ENCODE results near the gene PXDC1.

DNA sequence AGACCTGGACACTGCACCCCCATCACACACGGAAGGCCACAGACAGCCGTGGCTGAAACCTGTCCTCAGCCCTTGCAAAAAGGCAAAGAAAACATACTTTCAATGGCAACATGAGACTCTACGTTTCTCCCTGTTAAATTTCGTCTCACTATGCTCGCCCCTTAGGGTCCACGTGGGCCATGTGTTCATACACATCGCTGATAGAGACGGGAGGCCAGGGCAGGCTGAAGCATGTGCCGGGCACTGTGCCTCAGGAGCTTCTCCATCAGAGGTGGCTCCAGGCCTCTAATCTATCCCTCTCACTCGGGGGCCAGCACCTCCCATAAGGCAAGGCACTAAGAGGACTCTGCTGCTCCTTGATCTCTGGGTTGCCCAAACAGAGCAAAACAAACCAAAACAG lies 17.5 kb downstream of the PXDC1 start:
- TF ChIP-seq, protein P1, sequence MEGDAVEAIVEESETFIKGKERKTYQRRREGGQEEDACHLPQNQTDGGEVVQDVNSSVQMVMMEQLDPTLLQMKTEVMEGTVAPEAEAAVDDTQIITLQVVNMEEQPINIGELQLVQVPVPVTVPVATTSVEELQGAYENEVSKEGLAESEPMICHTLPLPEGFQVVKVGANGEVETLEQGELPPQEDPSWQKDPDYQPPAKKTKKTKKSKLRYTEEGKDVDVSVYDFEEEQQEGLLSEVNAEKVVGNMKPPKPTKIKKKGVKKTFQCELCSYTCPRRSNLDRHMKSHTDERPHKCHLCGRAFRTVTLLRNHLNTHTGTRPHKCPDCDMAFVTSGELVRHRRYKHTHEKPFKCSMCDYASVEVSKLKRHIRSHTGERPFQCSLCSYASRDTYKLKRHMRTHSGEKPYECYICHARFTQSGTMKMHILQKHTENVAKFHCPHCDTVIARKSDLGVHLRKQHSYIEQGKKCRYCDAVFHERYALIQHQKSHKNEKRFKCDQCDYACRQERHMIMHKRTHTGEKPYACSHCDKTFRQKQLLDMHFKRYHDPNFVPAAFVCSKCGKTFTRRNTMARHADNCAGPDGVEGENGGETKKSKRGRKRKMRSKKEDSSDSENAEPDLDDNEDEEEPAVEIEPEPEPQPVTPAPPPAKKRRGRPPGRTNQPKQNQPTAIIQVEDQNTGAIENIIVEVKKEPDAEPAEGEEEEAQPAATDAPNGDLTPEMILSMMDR (IDR thresholded peaks at IDR 0.05 in 2 of 3, conservative IDR thresholded peaks at IDR 0.05 in 1 of 3; ENCODE audit: borderline replicate concordance in 1 of 3, insufficient read depth in 1 of 3, low read depth in 2 of 3, low read length in 2 of 3), result no peak
- TF ChIP-seq POLR2A (IDR thresholded peaks at IDR 0.05; ENCODE audit: borderline replicate concordance, extremely low read depth, insufficient read depth, insufficient read length) (no peak), JUND (IDR thresholded peaks at IDR 0.05) (no peak), TCF7L2 (IDR thresholded peaks at IDR 0.05; ENCODE audit: borderline replicate concordance, extremely low read depth, insufficient read depth, insufficient read length) (no peak), EZH2phosphoT487 (IDR thresholded peaks at IDR 0.05; ENCODE audit: borderline replicate concordance) (no peak), RAD21 (IDR thresholded peaks at IDR 0.05; ENCODE audit: low read depth) (no peak), ZNF274 (IDR thresholded peaks at IDR 0.05; ENCODE audit: low read depth, low read length) (no peak), EGR1 (IDR thresholded peaks at IDR 0.05; ENCODE audit: low read depth) (no peak)
